GM12878 (cell line): ENCODE results near the gene GZMH. TPM values are rescaled to one million over a fixed set of nuclear protein-coding genes. Genes with fewer than 3 reads are reported as not detected.

Experiments used
- ATAC-seq: fragments of 200-7000 bp; cut with Tn5 transposase; 3 replicates; pipeline ENCODE4 v1.9.1; 2020; ENCODE audit warnings: mild to moderate bottlenecking, moderate library complexity
- BruUV-seq: library from RNA; stranded (reverse); fragments of 400-500 nt; replicated peaks from 2 replicates; lab custom pipeline; 2021; lab: Mats Ljungman, UMichigan
- CTCF ChIA-PET: fragments of 300-600 bp; sonication (Branson Sonifier 250); formaldehyde crosslinking; extraction: SDS; loops from one replicate; lab custom pipeline; 2021; ENCODE audit warnings: inconsistent platforms; lab: Yijun Ruan, JAX
- POLR2A ChIA-PET: fragments of 350-600 bp; formaldehyde crosslinking; extraction: SDS; loops from one replicate; lab custom pipeline; 2021; ENCODE audit warnings: inconsistent platforms; lab: Charles Lee
- RAD21 ChIA-PET: fragments of 300-600 bp; sonication (Branson Sonifier 250); formaldehyde crosslinking; loops from one replicate; lab custom pipeline; 2023; ENCODE audit warnings: antibody characterized with exemption; ENCODE audit not compliant: unreplicated experiment; lab: Charles Lee
- SMC1A ChIA-PET: fragments of 300-600 bp; sonication (Branson Sonifier 250); formaldehyde crosslinking; loops from one replicate; lab custom pipeline; 2023; ENCODE audit not compliant: unreplicated experiment, uncharacterized antibody; lab: Charles Lee
- DNase-seq: peaks from one replicate; pipeline ENCODE4 v3.0.0-alpha.2; 2011; ENCODE audit warnings: low read depth, low spot score
- FAIRE-seq: peaks from 3 replicates; lab custom pipeline; 2011; peaks lifted over from hg19 to GRCh38; lab: Jason Lieb, UNC
- H2AFZ ChIP-seq: 2 replicates; pipeline ENCODE4 v1.6.0; 2011; ENCODE audit warnings: low read depth, low read length, control low read depth; ENCODE audit not compliant: control insufficient read depth
- H3K27ac ChIP-seq: 2 replicates; pipeline ENCODE4 v1.5.1; 2011; ENCODE audit warnings: control low read depth; ENCODE audit not compliant: control insufficient read depth, insufficient read depth
- H3K27me3 ChIP-seq, 2 experiments: replicated peaks in 1 of 2; 2 replicates each; pipeline versions ENCODE4 v1.6.0 to v1.6.1; 2011; ENCODE audit warnings: low read length in 1 of 2; ENCODE audit not compliant: control insufficient read depth in 2 of 2, insufficient read depth in 2 of 2
- H3K36me3 ChIP-seq, 2 experiments: 2 replicates each; pipeline ENCODE4 v1.5.1; 2011; ENCODE audit warnings: low read length in 1 of 2; ENCODE audit not compliant: control insufficient read depth in 2 of 2, insufficient read depth in 2 of 2
- H3K4me1 ChIP-seq: 2 replicates; pipeline ENCODE4 v1.6.1; 2011; ENCODE audit warnings: mild to moderate bottlenecking, low read length, moderate library complexity, mixed read lengths; ENCODE audit not compliant: control insufficient read depth, insufficient read depth
- H3K4me2 ChIP-seq: 2 replicates; pipeline ENCODE4 v1.6.0; 2011; ENCODE audit warnings: control low read depth; ENCODE audit not compliant: control insufficient read depth, insufficient read depth
- H3K4me3 ChIP-seq: fragments of 200-600 bp; sonication (generic); 2 replicates; pipeline ENCODE4 v1.5.1; 2016
- H3K79me2 ChIP-seq: 2 replicates; pipeline ENCODE4 v1.6.0; 2011; ENCODE audit warnings: low read length; ENCODE audit not compliant: control insufficient read depth, insufficient read depth
- H3K9ac ChIP-seq: 2 replicates; pipeline ENCODE4 v1.8.0; 2011; ENCODE audit warnings: low read length, control low read depth, mixed read lengths; ENCODE audit not compliant: control insufficient read depth, insufficient read depth
- H3K9me3 ChIP-seq: replicated peaks from 3 replicates; pipeline ENCODE4 v1.5.1; 2011; ENCODE audit warnings: mild to moderate bottlenecking, low read length; ENCODE audit not compliant: control insufficient read depth, insufficient read depth
- H4K20me1 ChIP-seq: 2 replicates; pipeline ENCODE4 v1.6.0; 2011; ENCODE audit not compliant: control insufficient read depth, insufficient read depth
- EZH2 ChIP-seq: IDR thresholded peaks from 2 replicates; pipeline ENCODE4 v1.6.1; 2012; ENCODE audit warnings: low read depth, mild to moderate bottlenecking, control low read depth, inconsistent platforms, low read length, borderline replicate concordance; ENCODE audit not compliant: control insufficient read depth
- GABPA ChIP-seq: IDR thresholded peaks from 2 replicates; pipeline ENCODE4 v1.6.1; 2014; ENCODE audit warnings: antibody characterized with exemption, low read depth, mild to moderate bottlenecking, inconsistent platforms
- LARP7 ChIP-seq: fragments of 450-650 bp; IDR thresholded peaks from 2 replicates; pipeline ENCODE4 v1.6.1; 2017; ENCODE audit warnings: mild to moderate bottlenecking
- SMAD5 ChIP-seq: IDR thresholded peaks from 2 replicates; pipeline ENCODE4 v1.6.1; 2016; ENCODE audit warnings: antibody characterized with exemption, low read depth
- SRF ChIP-seq, 2 experiments: IDR thresholded peaks; 2 replicates each; pipeline ENCODE4 v1.6.1; 2011; ENCODE audit warnings: low read depth in 2 of 2, low read length in 2 of 2, mild to moderate bottlenecking in 1 of 2, moderate library complexity in 1 of 2
- ZNF687 ChIP-seq: fragments of 450-650 bp; IDR thresholded peaks from 2 replicates; pipeline ENCODE4 v1.6.1; 2017; ENCODE audit warnings: mild to moderate bottlenecking, moderate library complexity
- WGBS: methylation state at CpG from one replicate; pipeline ENCODE4 v1.1.6; 2016; ENCODE audit warnings: low lambda C conversion rate; ENCODE audit not compliant: insufficient replicate concordance, insufficient coverage; ENCODE audit errors: missing lambda C conversion rate; 5-methylcytosine and 5-hydroxymethylcytosine counted together
- in situ Hi-C: fragments of 300-500 bp; cut with MboI; formaldehyde crosslinking; loops from 9 replicates; pipeline ENCODE4 v1.14.3; 2018; ENCODE audit warnings: mixed read lengths
- intact Hi-C: fragments of 100-400 bp; cut with micrococcal nuclease; formaldehyde crosslinking; loops from one replicate; pipeline ENCODE4 v1.14.2; 2022; ENCODE audit not compliant: unreplicated experiment
- polyA plus RNA-seq, 11 experiments: library from polyadenylated mRNA; depleted of rRNA in 4 of 11; unstranded in 6 of 11; stranded (reverse) in 5 of 11; fragments of >200 nt; fragmentation: Nextera tagmentation in 4 of 11; fragmentation: Illumina TruSeq in 1 of 11; extraction: Ambion mirVana in 4 of 11; extraction: Trizol in 1 of 11; gene quantifications; 1 replicate in 1 of 11; 2 replicates in 10 of 11; pipeline versions ENCODE4 v1.2.1 to v1.2.3, GENCODE V29; 2011 to 2016; ENCODE audit warnings: inconsistent platforms in 2 of 11, missing spikeins in 2 of 11, low read depth in 1 of 11
- total RNA-seq, 4 experiments: library from RNA; depleted of rRNA in 3 of 4; stranded (reverse); fragments of >200 nt in 3 of 4; fragmentation: Illumina TruSeq in 1 of 4; extraction: Trizol in 1 of 4; gene quantifications; 2 replicates each; pipeline versions ENCODE4 v1.2.1 to v1.2.3, GENCODE V29; 2013 to 2021

Gene GZMH
- total and polyA plus RNA-seq, 10 of the 15 experiments (the other 5 are each of a cell fraction or from before 2014, with no cell fraction given), result 0.16 to 0.53 (median 0.22) TPM; not detected in 6

- TF ChIP-seq SRF (IDR thresholded peaks at IDR 0.05; ENCODE audit: low read depth in 2 of 2, low read length in 2 of 2) (no peak), ZNF687 (no peak), SMAD5 (no peak)
Observed at GRCh38 chr14:24563505-24563904, 46.0 kb downstream of the GZMH start (continued).

DNA sequence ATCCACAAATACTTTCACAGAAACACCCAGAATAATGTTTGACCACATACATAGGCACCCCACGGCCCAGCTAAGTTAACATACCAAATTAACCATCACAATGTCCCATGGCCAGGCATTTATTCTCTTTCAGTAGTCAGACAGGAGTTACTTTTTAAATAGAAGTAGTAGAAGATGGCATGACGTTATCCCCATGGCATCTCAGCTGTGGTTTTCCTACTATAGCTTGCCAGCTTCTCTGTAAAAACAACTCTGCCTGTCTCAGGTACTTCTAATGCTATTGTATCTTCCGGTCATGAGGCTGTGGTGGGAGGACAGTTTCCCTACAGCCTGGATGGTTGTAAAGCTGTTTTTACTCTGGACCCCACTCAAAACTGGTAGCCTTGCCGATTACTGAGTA lies 52.7 kb downstream of the GZMH start:
- RAD21 ChIA-PET, result no interaction called here
- intact Hi-C loops, result no loop called here
- in situ Hi-C loops, result no loop called here

More for the DNA sequence above, 52.7 kb downstream of the GZMH start:
- FAIRE-seq, result no peak
- Histone ChIP-seq H4K20me1 (no peaks in the 10 kb centered on the region), H3K4me3 (no peak overlapping the region), H2AFZ (no peak overlapping the region), H3K27me3 (no peaks in the 10 kb centered on the region), H3K36me3 (no peaks in the 10 kb centered on the region), H3K9me3 (no peaks in the 10 kb centered on the region), H3K4me2 (no peak overlapping the region), H3K79me2 (no peaks in the 10 kb centered on the region), H3K4me1 (no peaks in the 10 kb centered on the region), H3K27ac (no peak overlapping the region), H3K9ac (no peak overlapping the region)
- no TSS peak for BruUV-seq
- 2% methylated on average over 4 of the region's 4 CpGs for WGBS
- CTCF ChIA-PET, result no interaction called here
- POLR2A ChIA-PET, result no interaction called here
- no peak for ATAC-seq
- SMC1A ChIA-PET, result no interaction called here
- DNase-seq, result no peak
- TF ChIP-seq LARP7 (no peak), EZH2 (no peak), GABPA (no peak)

Other genes with a start within 250 kb of the GZMH start
Only the 7 nearest of the 8 such genes appear.
- not detected in 2 replicates for gene NYNRIN, start 210.7 kb downstream of the GZMH start, total RNA-seq (2014; rRNA removed)
- not detected in 2 replicates for gene NYNRIN, start 210.7 kb downstream of the GZMH start, total RNA-seq (2014; rRNA removed; fragmentation: Illumina TruSeq; extraction: Trizol)
- gene NYNRIN, start 210.7 kb downstream of the GZMH start, total RNA-seq (2021), result 0.05 and 0.15 TPM in 2 replicates
- gene NYNRIN, start 210.7 kb downstream of the GZMH start, polyA plus RNA-seq (2011; rRNA removed), result 0.01 TPM in 1 of 2 replicates, not detected in the other
- gene NYNRIN, start 210.7 kb downstream of the GZMH start, polyA plus RNA-seq (2014; fragmentation: Illumina TruSeq; extraction: Trizol), result under 0.01 TPM in 1 of 2 replicates, not detected in the other
- gene NYNRIN, start 210.7 kb downstream of the GZMH start, polyA plus RNA-seq (2014; fragmentation: Nextera tagmentation; extraction: Ambion mirVana), result not detected
- gene NYNRIN, start 210.7 kb downstream of the GZMH start, polyA plus RNA-seq (2014; rRNA removed), result 0.01 and 0.05 TPM in 2 replicates
- under 1 TPM in 1 of 2 experiments, not detected in 1; 0.01 TPM for gene NYNRIN, start 210.7 kb downstream of the GZMH start, polyA plus RNA-seq (2016; fragmentation: Nextera tagmentation; extraction: Ambion mirVana)
- 0.51 and 0.71 TPM in 2 replicates for gene CBLN3, start 180.0 kb downstream of the GZMH start, total RNA-seq (2014; rRNA removed)
- 1.1 and 1.3 TPM in 2 replicates for gene CBLN3, start 180.0 kb downstream of the GZMH start, total RNA-seq (2014; rRNA removed; fragmentation: Illumina TruSeq; extraction: Trizol)
- 2.8 and 3.8 TPM in 2 replicates for gene CBLN3, start 180.0 kb downstream of the GZMH start, total RNA-seq (2021)
- gene CBLN3, start 180.0 kb downstream of the GZMH start, polyA plus RNA-seq (2011; rRNA removed), result 4.6 and 4.9 TPM in 2 replicates
- 1.3 and 1.8 TPM in 2 replicates for gene CBLN3, start 180.0 kb downstream of the GZMH start, polyA plus RNA-seq (2014; fragmentation: Illumina TruSeq; extraction: Trizol)
- gene CBLN3, start 180.0 kb downstream of the GZMH start, polyA plus RNA-seq (2014; fragmentation: Nextera tagmentation; extraction: Ambion mirVana), result under 1 TPM; 0.16 to 0.35 TPM
- gene CBLN3, start 180.0 kb downstream of the GZMH start, polyA plus RNA-seq (2014; rRNA removed), result 2.5 and 2.9 TPM in 2 replicates
- 1 to 10 TPM in 1 of 2 experiments, under 1 TPM in 1; 0.37 to 1.4 TPM for gene CBLN3, start 180.0 kb downstream of the GZMH start, polyA plus RNA-seq (2016; fragmentation: Nextera tagmentation; extraction: Ambion mirVana)
- 34.7 and 36.7 TPM in 2 replicates for gene KHNYN, start 179.7 kb downstream of the GZMH start, total RNA-seq (2014; rRNA removed)
- gene KHNYN, start 179.7 kb downstream of the GZMH start, total RNA-seq (2014; rRNA removed; fragmentation: Illumina TruSeq; extraction: Trizol), result 20.8 and 21.0 TPM in 2 replicates
- gene KHNYN, start 179.7 kb downstream of the GZMH start, total RNA-seq (2021), result 33.9 and 34.0 TPM in 2 replicates
- gene KHNYN, start 179.7 kb downstream of the GZMH start, polyA plus RNA-seq (2011; rRNA removed), result 19.8 and 22.2 TPM in 2 replicates
- gene KHNYN, start 179.7 kb downstream of the GZMH start, polyA plus RNA-seq (2014; fragmentation: Illumina TruSeq; extraction: Trizol), result 22.9 and 23.2 TPM in 2 replicates
- gene KHNYN, start 179.7 kb downstream of the GZMH start, polyA plus RNA-seq (2014; fragmentation: Nextera tagmentation; extraction: Ambion mirVana), result 1 to 10 TPM; 1.4 to 3.6 TPM
- 28.4 and 29.2 TPM in 2 replicates for gene KHNYN, start 179.7 kb downstream of the GZMH start, polyA plus RNA-seq (2014; rRNA removed)
- gene KHNYN, start 179.7 kb downstream of the GZMH start, polyA plus RNA-seq (2016; fragmentation: Nextera tagmentation; extraction: Ambion mirVana), result 10 to 100 TPM; 12.8 to 12.9 TPM
- 31.7 and 32.7 TPM in 2 replicates for gene SDR39U1, start 166.9 kb downstream of the GZMH start, total RNA-seq (2014; rRNA removed)
- 22.4 and 23.3 TPM in 2 replicates for gene SDR39U1, start 166.9 kb downstream of the GZMH start, total RNA-seq (2014; rRNA removed; fragmentation: Illumina TruSeq; extraction: Trizol)
- 55.1 and 64.1 TPM in 2 replicates for gene SDR39U1, start 166.9 kb downstream of the GZMH start, total RNA-seq (2021)
- 33.5 and 44.3 TPM in 2 replicates for gene SDR39U1, start 166.9 kb downstream of the GZMH start, polyA plus RNA-seq (2011; rRNA removed)
- 27.3 and 40.1 TPM in 2 replicates for gene SDR39U1, start 166.9 kb downstream of the GZMH start, polyA plus RNA-seq (2014; fragmentation: Illumina TruSeq; extraction: Trizol)
- 10 to 100 TPM; 14.0 to 26.4 TPM for gene SDR39U1, start 166.9 kb downstream of the GZMH start, polyA plus RNA-seq (2014; fragmentation: Nextera tagmentation; extraction: Ambion mirVana)
- gene SDR39U1, start 166.9 kb downstream of the GZMH start, polyA plus RNA-seq (2014; rRNA removed), result 85.2 and 88.9 TPM in 2 replicates
- gene SDR39U1, start 166.9 kb downstream of the GZMH start, polyA plus RNA-seq (2016; fragmentation: Nextera tagmentation; extraction: Ambion mirVana), result 10 to 100 TPM; 83.7 to 89.3 TPM
- not detected in 2 replicates for gene CMA1, start 101.4 kb downstream of the GZMH start, total RNA-seq (2014; rRNA removed)
- not detected in 2 replicates for gene CMA1, start 101.4 kb downstream of the GZMH start, total RNA-seq (2014; rRNA removed; fragmentation: Illumina TruSeq; extraction: Trizol)
- not detected in 2 replicates for gene CMA1, start 101.4 kb downstream of the GZMH start, total RNA-seq (2021)
- gene CMA1, start 101.4 kb downstream of the GZMH start, polyA plus RNA-seq (2011; rRNA removed), result not detected in 2 replicates
- gene CMA1, start 101.4 kb downstream of the GZMH start, polyA plus RNA-seq (2014; fragmentation: Illumina TruSeq; extraction: Trizol), result not detected in 2 replicates
- not detected for gene CMA1, start 101.4 kb downstream of the GZMH start, polyA plus RNA-seq (2014; fragmentation: Nextera tagmentation; extraction: Ambion mirVana)
- gene CMA1, start 101.4 kb downstream of the GZMH start, polyA plus RNA-seq (2014; rRNA removed), result not detected in 2 replicates
- not detected for gene CMA1, start 101.4 kb downstream of the GZMH start, polyA plus RNA-seq (2016; fragmentation: Nextera tagmentation; extraction: Ambion mirVana)
- not detected in 2 replicates for gene CTSG, start 33.4 kb downstream of the GZMH start, total RNA-seq (2014; rRNA removed)
- gene CTSG, start 33.4 kb downstream of the GZMH start, total RNA-seq (2014; rRNA removed; fragmentation: Illumina TruSeq; extraction: Trizol), result not detected in 2 replicates
- not detected in 2 replicates for gene CTSG, start 33.4 kb downstream of the GZMH start, total RNA-seq (2021)
- gene CTSG, start 33.4 kb downstream of the GZMH start, polyA plus RNA-seq (2011; rRNA removed), result not detected in 2 replicates
- not detected in 2 replicates for gene CTSG, start 33.4 kb downstream of the GZMH start, polyA plus RNA-seq (2014; fragmentation: Illumina TruSeq; extraction: Trizol)
- gene CTSG, start 33.4 kb downstream of the GZMH start, polyA plus RNA-seq (2014; fragmentation: Nextera tagmentation; extraction: Ambion mirVana), result not detected
- not detected in 2 replicates for gene CTSG, start 33.4 kb downstream of the GZMH start, polyA plus RNA-seq (2014; rRNA removed)
- gene CTSG, start 33.4 kb downstream of the GZMH start, polyA plus RNA-seq (2016; fragmentation: Nextera tagmentation; extraction: Ambion mirVana), result not detected
- not detected in 2 replicates for gene GZMB, start 24.5 kb upstream of the GZMH start, total RNA-seq (2014; rRNA removed)
- gene GZMB, start 24.5 kb upstream of the GZMH start, total RNA-seq (2014; rRNA removed; fragmentation: Illumina TruSeq; extraction: Trizol), result not detected in 2 replicates
- gene GZMB, start 24.5 kb upstream of the GZMH start, total RNA-seq (2021), result 0.87 and 1.1 TPM in 2 replicates
- gene GZMB, start 24.5 kb upstream of the GZMH start, polyA plus RNA-seq (2011; rRNA removed), result not detected in 2 replicates
- 0.38 TPM in 1 of 2 replicates, not detected in the other for gene GZMB, start 24.5 kb upstream of the GZMH start, polyA plus RNA-seq (2014; fragmentation: Illumina TruSeq; extraction: Trizol)
- gene GZMB, start 24.5 kb upstream of the GZMH start, polyA plus RNA-seq (2014; fragmentation: Nextera tagmentation; extraction: Ambion mirVana), result under 1 TPM in 1 of 2 experiments, not detected in 1; 0.19 TPM
- gene GZMB, start 24.5 kb upstream of the GZMH start, polyA plus RNA-seq (2014; rRNA removed), result not detected in 2 replicates
- not detected for gene GZMB, start 24.5 kb upstream of the GZMH start, polyA plus RNA-seq (2016; fragmentation: Nextera tagmentation; extraction: Ambion mirVana)